Tibial nerve (tissue), 4 donors: ENCODE data around the gene PPM1H.

Experiments
- CTCF ChIP-seq, 5 experiments: fragments of 200-600 bp in 3 of 5; fragments of 450-650 bp in 2 of 5; sonication (generic) in 3 of 5; IDR thresholded peaks; one replicate each; pipeline ENCODE4 v1.5.1; 2016 to 2019; ENCODE audit warnings: antibody characterized with exemption in 5 of 5, mild to moderate bottlenecking in 3 of 5, moderate library complexity in 2 of 5
- EP300 ChIP-seq, 2 donors: sonication (generic); formaldehyde crosslinking; IDR thresholded peaks; one replicate each; pipeline ENCODE4 v1.6.1; 2017; ENCODE audit warnings: antibody characterized with exemption in 2 of 2, mild to moderate bottlenecking in 1 of 2
- POLR2A ChIP-seq, 2 donors: fragments of 450-650 bp; IDR thresholded peaks; one replicate each; pipeline ENCODE4 v1.6.1; 2017; ENCODE audit warnings: antibody characterized with exemption in 2 of 2, mild to moderate bottlenecking in 2 of 2, moderate library complexity in 2 of 2

DNA sequence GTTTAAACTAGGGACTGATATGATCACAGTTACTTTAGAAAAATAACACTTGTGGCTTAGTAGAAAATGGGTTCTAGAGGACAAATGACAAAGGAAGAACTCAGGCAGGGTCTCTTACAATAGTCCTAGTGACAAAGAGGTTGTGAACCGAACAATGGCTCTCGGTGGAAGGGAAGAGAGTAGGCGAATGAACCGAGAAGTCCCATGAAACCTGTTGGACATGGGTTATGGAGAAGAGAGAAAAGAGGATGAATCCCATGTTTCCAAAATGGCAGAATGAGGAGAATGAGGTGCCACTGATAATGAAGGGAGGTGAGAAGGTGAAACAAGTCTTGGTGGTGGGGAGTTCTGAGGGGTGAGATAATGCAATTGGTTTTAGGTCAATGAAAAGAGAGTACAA, 94.1 kb downstream of the PPM1H start:
- no peak for TF ChIP-seq CTCF (IDR thresholded peaks at IDR 0.05)
- no peak for TF ChIP-seq EP300 (IDR thresholded peaks at IDR 0.05)
- TF ChIP-seq POLR2A (IDR thresholded peaks at IDR 0.05) = no peak
